Measurements from ENCODE around the gene RAB3GAP1.

Gene RAB3GAP1

GRCh38 chr2:135167273-135167672 is 115.2 kb downstream of the RAB3GAP1 start:
- DNase-seq: no peak

DNA sequence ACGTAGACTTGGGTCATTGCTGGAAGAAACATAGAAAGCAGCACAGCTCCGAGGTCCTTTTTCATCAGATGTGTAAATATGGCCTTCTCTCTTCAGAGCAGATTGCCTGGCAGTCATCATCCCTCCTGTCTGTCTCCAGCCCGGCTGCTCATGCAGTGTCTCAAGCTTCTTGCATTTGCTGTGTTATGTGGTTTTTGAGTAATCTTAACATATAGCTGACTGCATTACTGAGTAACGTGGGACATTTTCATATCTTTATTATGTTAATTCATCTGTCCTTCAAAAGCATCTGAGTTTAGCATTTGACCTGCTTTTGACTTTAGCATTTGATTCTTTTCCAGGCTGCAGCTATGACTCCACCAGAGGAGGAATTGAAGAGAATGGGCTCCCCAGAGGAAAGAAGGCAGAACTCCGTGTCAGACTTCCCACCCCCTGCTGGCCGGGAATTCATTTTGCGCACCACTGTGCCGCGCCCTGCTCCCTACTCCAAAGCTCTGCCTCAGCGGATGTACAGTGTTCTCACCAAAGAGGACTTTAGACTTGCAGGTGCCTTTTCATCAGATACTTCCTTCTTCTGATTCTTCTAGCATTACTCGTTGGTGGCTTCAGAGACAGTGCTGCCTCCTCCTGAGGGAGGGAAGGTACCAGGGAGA is 116.2 kb downstream of the RAB3GAP1 start:
- no peak for DNase-seq

GRCh38 chr2:135169900-135170753 is 118.0 kb downstream of the RAB3GAP1 start:
- DNase-seq: no peak

DNA sequence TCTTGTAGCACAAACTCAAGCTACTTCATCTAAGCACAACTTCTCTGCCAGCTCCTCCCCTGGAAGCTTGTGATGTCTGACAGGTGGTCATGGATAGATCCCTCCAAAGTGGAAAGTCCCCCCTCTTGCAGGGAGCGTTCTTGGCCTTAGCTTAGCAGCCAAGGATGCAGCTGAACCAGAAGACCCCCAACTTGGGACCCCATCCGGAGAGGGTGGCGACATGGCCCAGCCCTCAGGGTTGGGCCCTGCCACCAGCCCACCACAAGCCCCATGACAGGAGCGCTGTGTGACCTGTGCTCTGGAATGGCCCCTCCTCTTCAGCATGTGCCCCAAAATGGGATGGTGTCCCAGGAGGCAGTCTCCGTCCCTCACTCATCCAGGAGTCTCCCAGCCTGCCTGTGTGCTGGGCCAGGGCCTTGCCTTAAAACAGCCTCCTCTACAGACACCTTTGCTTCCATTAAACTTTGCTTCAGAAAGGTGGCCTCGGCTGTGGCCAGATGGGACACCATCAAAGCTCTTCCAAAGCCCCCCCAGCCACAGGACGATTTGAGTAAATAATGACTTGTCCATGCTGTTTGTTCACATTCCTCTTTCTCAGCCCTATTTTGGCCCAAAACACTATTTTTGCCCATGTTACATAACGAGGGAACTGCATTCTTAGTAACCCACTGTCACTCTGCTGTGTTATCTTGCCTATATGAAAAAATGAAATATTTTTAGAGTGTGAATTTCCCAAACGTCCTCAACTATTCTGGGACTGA is 122.1 kb downstream of the RAB3GAP1 start:
- no peak for DNase-seq

- no peak for DNase-seq
These were observed 122.7 kb downstream of the RAB3GAP1 start for GRCh38 chr2:135174810-135175093.

- DNase-seq: peak; percentile 57
These were observed 123.1 kb downstream of the RAB3GAP1 start for GRCh38 chr2:135175177-135175576.

DNA sequence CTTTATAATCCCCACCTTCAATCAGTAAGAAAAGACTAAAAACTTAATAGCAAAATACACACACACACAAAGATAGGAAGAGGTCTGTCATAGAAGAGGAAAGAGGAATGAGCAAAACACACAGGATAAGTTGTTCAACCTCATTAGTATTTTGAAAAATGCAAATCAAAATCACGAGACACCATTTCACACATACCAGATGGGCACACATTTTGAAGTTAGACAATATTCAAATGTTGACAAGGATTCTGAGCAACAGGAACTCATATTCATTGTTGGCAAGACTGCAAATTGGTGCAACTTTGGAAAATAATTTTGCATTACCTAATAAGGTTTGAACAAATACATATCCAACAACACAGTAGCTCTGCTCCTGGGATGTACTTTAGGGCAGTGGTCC is 127.6 kb downstream of the RAB3GAP1 start:
- DNase-seq: no peak

GRCh38 chr2:135182190-135182589 is 130.1 kb downstream of the RAB3GAP1 start:
- DNase-seq: no peak

- DNase-seq: no peak
These were observed 130.5 kb downstream of the RAB3GAP1 start for GRCh38 chr2:135182601-135183000.

- no peak for DNase-seq
These were observed 131.7 kb downstream of the RAB3GAP1 start for GRCh38 chr2:135183822-135184221.

- no peak for DNase-seq
These were observed 134.0 kb downstream of the RAB3GAP1 start for GRCh38 chr2:135186054-135186453.

GRCh38 chr2:135187270-135187669 is 135.2 kb downstream of the RAB3GAP1 start:
- no peak for DNase-seq

GRCh38 chr2:135189148-135189547 is 137.1 kb downstream of the RAB3GAP1 start:
- no peak for DNase-seq

DNA sequence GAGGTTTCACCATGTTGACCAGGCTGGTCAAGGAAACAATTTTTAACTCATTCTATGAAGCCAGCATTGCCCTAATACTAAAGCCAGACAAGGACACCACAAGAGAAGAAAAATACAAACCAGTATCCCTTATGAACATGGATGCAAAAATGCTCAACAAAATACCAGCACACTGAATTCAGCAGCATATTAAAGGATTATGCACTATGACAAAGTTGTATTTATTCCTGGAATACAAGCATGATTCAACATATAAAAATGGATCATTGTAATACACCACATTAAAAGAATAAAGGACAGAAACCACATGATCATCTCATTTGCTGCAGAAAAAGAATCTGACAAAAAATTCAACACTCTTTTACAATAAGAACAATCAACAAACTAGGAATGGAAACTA is 138.7 kb downstream of the RAB3GAP1 start:
- DNase-seq: no peak

- DNase-seq: no peak
These were observed 146.4 kb downstream of the RAB3GAP1 start for GRCh38 chr2:135198481-135198880.

GRCh38 chr2:135202751-135203150 is 150.7 kb downstream of the RAB3GAP1 start:
- no peak for DNase-seq

GRCh38 chr2:135203944-135204343 is 151.9 kb downstream of the RAB3GAP1 start:
- no peak for DNase-seq

- no peak for DNase-seq
These were observed 155.9 kb downstream of the RAB3GAP1 start for GRCh38 chr2:135208016-135208415.

GRCh38 chr2:135212757-135213156 is 160.7 kb downstream of the RAB3GAP1 start:
- no peak for DNase-seq

DNA sequence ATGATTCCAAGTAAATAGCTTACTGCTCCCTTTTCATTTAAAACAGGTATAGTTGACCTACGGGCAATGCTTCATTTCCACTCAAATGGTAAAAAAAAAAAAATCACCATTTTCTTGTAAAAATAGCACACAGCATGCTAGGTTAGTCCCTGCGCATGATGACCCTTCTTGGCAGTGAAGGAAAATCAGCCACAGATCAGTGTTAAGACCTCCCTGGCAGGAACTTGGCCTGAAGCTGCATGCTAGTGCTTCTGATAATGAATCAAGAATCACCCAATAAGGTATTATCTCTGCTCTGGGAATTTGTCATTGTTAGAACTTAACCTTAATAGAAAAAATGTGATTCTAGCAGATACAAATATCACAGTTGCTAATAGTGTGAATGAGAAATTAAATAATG is 166.3 kb downstream of the RAB3GAP1 start:
- DNase-seq: no peak

- no peak for DNase-seq
These were observed 167.1 kb downstream of the RAB3GAP1 start for GRCh38 chr2:135219226-135219625.
